Suprapubic skin (tissue), 4 donors: ENCODE data around the gene PTK7.

Source experiments
- POLR2A ChIP-seq, 2 donors: fragments of 450-650 bp; IDR thresholded peaks; one replicate each; pipeline ENCODE4 v1.6.1; 2017; ENCODE audit warnings: antibody characterized with exemption in 2 of 2, mild to moderate bottlenecking in 2 of 2, moderate library complexity in 2 of 2
- POLR2AphosphoS5 ChIP-seq, 3 donors: sonication (generic); formaldehyde crosslinking; IDR thresholded peaks; one replicate each; pipeline ENCODE4 v1.6.1; 2017; ENCODE audit warnings: antibody characterized with exemption in 3 of 3
- TF ChIP-seq, protein P1 (sequence below), 2 donors: fragments of 200-600 bp in 1 of 2; fragments of 450-650 bp in 1 of 2; sonication (generic) in 1 of 2; IDR thresholded peaks; one replicate each; pipeline ENCODE4 v1.5.1; 2016 to 2019; ENCODE audit warnings: antibody characterized with exemption in 2 of 2, mild to moderate bottlenecking in 1 of 2, moderate library complexity in 1 of 2

DNA sequence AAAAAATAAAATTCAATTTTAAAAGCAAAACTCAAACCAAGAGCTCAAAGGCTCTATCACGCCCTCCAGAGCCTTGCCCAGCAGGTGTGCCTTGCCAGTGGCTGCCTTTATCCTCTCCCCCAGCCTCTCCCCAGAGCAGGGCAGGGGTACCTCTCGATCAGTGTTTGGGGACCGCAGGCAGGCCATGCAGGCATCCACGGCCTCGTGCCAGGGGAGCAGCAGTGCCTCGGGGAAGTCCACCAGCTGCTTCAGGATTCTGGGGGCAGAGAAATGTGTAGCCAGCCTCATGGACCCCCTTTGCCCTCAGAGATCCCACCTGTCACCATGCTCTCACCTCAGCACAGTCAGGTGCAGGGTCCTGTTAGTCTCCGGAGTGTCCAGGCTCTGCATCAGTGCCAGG lies 28.1 kb upstream of the PTK7 start:
- no peak for TF ChIP-seq POLR2A (IDR thresholded peaks at IDR 0.05)
- TF ChIP-seq, protein P1, sequence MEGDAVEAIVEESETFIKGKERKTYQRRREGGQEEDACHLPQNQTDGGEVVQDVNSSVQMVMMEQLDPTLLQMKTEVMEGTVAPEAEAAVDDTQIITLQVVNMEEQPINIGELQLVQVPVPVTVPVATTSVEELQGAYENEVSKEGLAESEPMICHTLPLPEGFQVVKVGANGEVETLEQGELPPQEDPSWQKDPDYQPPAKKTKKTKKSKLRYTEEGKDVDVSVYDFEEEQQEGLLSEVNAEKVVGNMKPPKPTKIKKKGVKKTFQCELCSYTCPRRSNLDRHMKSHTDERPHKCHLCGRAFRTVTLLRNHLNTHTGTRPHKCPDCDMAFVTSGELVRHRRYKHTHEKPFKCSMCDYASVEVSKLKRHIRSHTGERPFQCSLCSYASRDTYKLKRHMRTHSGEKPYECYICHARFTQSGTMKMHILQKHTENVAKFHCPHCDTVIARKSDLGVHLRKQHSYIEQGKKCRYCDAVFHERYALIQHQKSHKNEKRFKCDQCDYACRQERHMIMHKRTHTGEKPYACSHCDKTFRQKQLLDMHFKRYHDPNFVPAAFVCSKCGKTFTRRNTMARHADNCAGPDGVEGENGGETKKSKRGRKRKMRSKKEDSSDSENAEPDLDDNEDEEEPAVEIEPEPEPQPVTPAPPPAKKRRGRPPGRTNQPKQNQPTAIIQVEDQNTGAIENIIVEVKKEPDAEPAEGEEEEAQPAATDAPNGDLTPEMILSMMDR (IDR thresholded peaks at IDR 0.05), result no peak
- no peak for TF ChIP-seq POLR2AphosphoS5 (IDR thresholded peaks at IDR 0.05)
